Fibroblast of villous mesenchyme (primary cell): ENCODE measurements around the gene CD24. TPM values are rescaled to one million over a fixed set of nuclear protein-coding genes. Genes with fewer than 3 reads are reported as not detected.
"Not testable (repeated sequence)": the region's sequence is repeated elsewhere in the genome, so short reads cannot be mapped to it uniquely, and the experiment has no call there.

ENCODE experiments used
- DNase-seq: peaks from one replicate; pipeline ENCODE4 v3.0.0-alpha.2; 2010; ENCODE audit warnings: low read depth
- H3K4me3 ChIP-seq: 2 replicates; pipeline ENCODE4 v1.5.1; 2011; ENCODE audit warnings: low read depth, mild to moderate bottlenecking, low read length
- total RNA-seq: library from RNA; depleted of rRNA; stranded (reverse); fragments of >200 nt; gene quantifications from 2 replicates; pipeline ENCODE4 v1.2.3, GENCODE V29; 2012
- TF ChIP-seq, protein P1 (sequence below): IDR thresholded peaks from 2 replicates; pipeline ENCODE4 v1.5.1; 2012; ENCODE audit warnings: low read depth, mild to moderate bottlenecking, low read length; ENCODE audit not compliant: insufficient read depth

The CD24 gene
- total RNA-seq, result 1.3 and 4.3 TPM in 2 replicates

GRCh38 chr6:106974336-106974998 is at the start of gene CD24:
TSS of gene CD24 (minus strand) at chr6:106974729. CDS start at chr6:106974646, 83 bp downstream.
- DNase-seq, result no peak
- TF ChIP-seq, protein P1, sequence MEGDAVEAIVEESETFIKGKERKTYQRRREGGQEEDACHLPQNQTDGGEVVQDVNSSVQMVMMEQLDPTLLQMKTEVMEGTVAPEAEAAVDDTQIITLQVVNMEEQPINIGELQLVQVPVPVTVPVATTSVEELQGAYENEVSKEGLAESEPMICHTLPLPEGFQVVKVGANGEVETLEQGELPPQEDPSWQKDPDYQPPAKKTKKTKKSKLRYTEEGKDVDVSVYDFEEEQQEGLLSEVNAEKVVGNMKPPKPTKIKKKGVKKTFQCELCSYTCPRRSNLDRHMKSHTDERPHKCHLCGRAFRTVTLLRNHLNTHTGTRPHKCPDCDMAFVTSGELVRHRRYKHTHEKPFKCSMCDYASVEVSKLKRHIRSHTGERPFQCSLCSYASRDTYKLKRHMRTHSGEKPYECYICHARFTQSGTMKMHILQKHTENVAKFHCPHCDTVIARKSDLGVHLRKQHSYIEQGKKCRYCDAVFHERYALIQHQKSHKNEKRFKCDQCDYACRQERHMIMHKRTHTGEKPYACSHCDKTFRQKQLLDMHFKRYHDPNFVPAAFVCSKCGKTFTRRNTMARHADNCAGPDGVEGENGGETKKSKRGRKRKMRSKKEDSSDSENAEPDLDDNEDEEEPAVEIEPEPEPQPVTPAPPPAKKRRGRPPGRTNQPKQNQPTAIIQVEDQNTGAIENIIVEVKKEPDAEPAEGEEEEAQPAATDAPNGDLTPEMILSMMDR, result no peak

DNA sequence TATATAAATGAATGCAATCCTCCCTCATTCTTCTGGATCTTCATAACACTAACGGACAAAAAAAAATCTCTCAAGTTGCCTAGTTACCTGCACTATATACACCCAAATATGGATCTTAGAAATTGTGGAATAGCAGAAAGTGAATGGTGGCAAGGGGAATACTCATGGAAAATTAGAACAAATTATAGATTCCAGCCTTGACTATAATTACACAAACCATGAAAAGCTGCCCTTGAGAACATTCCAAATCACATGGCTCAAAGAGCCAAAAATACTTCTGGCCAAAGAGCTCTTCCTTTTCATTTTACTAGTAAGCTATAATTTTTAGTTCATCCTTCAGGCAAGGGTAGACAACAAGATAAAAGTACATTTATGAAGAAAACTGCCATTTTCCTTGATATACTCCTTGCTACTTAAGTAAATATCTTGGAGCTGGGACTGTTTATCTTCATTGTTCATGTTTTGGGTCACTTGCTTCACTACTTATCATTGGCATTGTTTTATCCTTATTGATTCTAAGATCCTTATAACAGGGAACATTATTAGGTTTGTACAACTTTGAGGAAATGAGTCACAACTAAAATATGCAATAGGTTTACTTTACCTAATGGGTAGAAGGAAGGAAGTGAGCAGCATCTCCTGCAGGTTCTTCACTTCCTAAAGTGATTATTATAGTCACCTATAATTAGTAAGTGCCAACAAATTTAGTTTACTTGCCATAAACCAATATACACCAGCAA is 47.1 kb upstream of the CD24 start:
- DNase-seq, result no peak
- no peak overlapping the region for H3K4me3 ChIP-seq
- TF ChIP-seq, protein P1, result no peak

More at GRCh38 chr6:106974336-106974998, at the start of gene CD24:
- peak within 1 kb of the TSS; percentile 57 for H3K4me3 ChIP-seq

GRCh38 chr6:107020239-107020638 is 45.7 kb upstream of the CD24 start:
- no peak overlapping the region for H3K4me3 ChIP-seq
- DNase-seq, result no peak
- TF ChIP-seq, protein P1, result no peak

DNA sequence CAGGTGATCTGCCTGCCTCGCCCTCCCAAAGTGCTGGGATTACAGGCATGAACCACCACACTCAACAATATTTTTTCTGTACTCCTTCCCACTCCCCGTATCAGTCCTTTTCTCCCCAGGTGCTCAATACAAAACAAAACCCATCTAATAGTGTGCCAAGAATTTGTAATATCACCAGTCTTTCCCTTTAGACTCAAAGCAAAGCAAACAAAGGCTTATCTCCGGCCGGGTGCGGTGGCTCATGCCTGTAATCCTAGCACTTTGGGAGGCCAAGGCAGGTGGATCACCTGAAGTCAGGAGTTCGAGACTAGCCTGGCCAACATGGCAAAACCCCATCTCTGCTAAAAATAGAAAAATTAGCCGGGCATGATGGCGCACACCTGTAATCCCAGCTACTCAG is 45.1 kb upstream of the CD24 start:
- H3K4me3 ChIP-seq, DNase-seq: not testable (repeated sequence)

- TF ChIP-seq, protein P1, result no peak
- H3K4me3 ChIP-seq, result no peak overlapping the region
- no peak for DNase-seq
Observed at GRCh38 chr6:107019047-107019446, 44.5 kb upstream of the CD24 start.

DNA sequence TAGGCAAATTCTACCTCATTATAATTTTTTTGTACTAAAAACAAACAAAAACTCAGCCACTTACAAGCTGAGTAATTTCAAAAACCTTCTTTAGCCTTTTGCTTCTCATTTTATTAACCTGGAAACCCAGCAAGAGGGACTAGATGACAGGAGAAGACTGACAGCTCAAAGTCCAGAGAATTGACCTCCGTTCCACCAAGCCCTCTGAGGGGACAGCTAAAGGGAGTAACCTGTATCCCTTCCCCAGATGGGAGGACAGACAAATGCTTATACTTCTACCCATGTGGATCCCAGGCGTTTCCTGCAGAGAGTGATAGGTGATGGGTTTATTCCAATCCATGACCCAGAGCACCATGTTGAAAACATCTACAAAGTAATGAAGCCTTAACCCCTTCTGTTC is 35.0 kb upstream of the CD24 start:
- H3K4me3 ChIP-seq, result no peak overlapping the region
- TF ChIP-seq, protein P1, result no peak
- no peak for DNase-seq

DNA sequence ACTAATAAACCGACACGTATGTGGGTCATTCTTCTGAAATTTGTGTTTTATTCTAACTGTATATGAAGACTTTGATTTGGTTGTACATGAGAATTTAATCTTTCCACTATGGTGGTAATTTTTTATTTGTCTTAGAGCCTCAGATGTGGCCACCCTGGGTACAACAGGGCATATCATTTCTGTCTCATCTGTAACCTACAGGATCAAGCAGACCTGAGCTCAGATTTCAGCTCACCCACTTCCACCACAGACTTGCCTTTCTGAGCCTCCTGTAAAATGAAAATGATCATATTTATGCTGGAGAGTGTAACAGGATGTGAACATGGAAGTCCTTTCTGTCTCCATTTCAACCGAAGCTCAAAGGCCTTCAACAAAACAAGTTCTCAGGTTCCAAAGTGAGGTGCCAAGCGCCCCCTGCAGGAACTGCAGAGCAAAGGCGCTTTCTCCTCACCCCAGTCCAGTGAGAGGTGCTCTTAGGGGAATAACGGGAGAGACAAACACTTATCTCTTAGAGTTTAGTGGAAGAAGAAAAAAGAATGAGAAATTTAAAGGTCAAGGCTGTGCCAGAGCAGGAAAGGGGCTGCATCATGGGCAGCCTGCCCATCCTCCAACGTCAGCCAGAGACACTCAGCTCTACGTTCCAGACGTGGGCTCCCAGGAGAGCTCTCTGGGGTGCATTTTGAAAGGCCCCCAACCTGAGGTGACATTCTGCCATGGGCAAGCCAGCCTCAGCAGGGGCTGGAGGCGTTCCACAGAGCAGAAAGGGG is 23.0 kb upstream of the CD24 start:
- DNase-seq, result peak; percentile 60
- TF ChIP-seq, protein P1, result peak; percentile 95
- no peak overlapping the region for H3K4me3 ChIP-seq
